Measurements from ENCODE around the gene PLA2G4A. TPM values are rescaled to one million over a fixed set of nuclear protein-coding genes. Genes with fewer than 3 reads are reported as not detected.

The PLA2G4A gene
- total and polyA plus RNA-seq, 2 experiments from 2014 or later: 1.6 to 2.9 TPM

DNA sequence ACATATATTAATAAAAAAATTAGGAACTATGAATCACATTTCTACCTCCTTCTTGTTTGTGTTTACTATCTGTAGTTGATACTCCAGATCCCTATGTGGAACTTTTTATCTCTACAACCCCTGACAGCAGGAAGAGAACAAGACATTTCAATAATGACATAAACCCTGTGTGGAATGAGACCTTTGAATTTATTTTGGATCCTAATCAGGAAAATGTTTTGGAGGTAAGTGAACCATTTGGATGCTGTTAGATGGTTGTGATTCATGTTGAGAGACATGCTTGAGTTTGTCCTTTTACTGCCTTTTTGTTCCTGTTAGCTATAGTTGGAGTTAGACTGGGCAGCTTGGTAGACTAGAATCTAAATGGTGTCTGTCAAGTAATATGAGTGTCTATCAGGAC is 64.2 kb downstream of the PLA2G4A start:
- Histone ChIP-seq H3K79me2 (ENCODE audit: insufficient read depth) (no peaks in the 10 kb centered on the region), H3K9me2 (ENCODE audit: insufficient read depth) (no peaks in the 10 kb centered on the region), H3K27me3 (replicated peaks; ENCODE audit: insufficient read depth) (no peaks in the 10 kb centered on the region), H3K9me3 (ENCODE audit: low read depth) (no peaks in the 10 kb centered on the region), H2AFZ (no peak overlapping the region), H3F3A (ENCODE audit: insufficient read depth) (peaks cover 23% of the 10 kb centered on the region), H4K20me1 (ENCODE audit: insufficient read depth) (no peaks in the 10 kb centered on the region), H3K4me2 (ENCODE audit: unreplicated experiment) (peak overlapping the region; percentile 5), H3K27ac (no peak overlapping the region), H3K9ac (no peak overlapping the region), H3K36me3 (ENCODE audit: low read depth) (no peaks in the 10 kb centered on the region), H3K4me3 (no peak overlapping the region), H3K4me1 (ENCODE audit: insufficient read depth) (peaks cover 27% of the 10 kb centered on the region)
- DNase-seq: no peak
- TF ChIP-seq EZH2phosphoT487 (IDR thresholded peaks at IDR 0.05; ENCODE audit: insufficient read depth, low read depth) (no peak), EZH2 (IDR thresholded peaks at IDR 0.05; ENCODE audit: insufficient read depth, poor library complexity, severe bottlenecking) (no peak)
- in situ Hi-C loops (cut with MboI): no loop called here

- no peak for TF ChIP-seq EZH2 (IDR thresholded peaks at IDR 0.05; ENCODE audit: insufficient read depth, poor library complexity, severe bottlenecking)
- no peak overlapping the region for H3K4me2 ChIP-seq (ENCODE audit: unreplicated experiment)
- H3K4me1 ChIP-seq (ENCODE audit: insufficient read depth): peaks cover 18% of the 10 kb centered on the region
- H3K4me3 ChIP-seq: no peak overlapping the region
- H3K9ac ChIP-seq: no peak overlapping the region
- in situ Hi-C loops (cut with MboI): no loop called here
- H3K27ac ChIP-seq: no peak overlapping the region
- peaks cover 15% of the 10 kb centered on the region; the same call in 1 of the 2 replicates for H3F3A ChIP-seq (ENCODE audit: insufficient read depth)
- H3K27me3 ChIP-seq (replicated peaks; ENCODE audit: insufficient read depth): no peaks in the 10 kb centered on the region
- DNase-seq: no peak
- no peaks in the 10 kb centered on the region for H3K79me2 ChIP-seq (ENCODE audit: insufficient read depth)
- no peaks in the 10 kb centered on the region for H3K9me3 ChIP-seq (ENCODE audit: low read depth)
- H3K36me3 ChIP-seq (ENCODE audit: low read depth): no peaks in the 10 kb centered on the region
- H3K9me2 ChIP-seq (ENCODE audit: insufficient read depth): no peaks in the 10 kb centered on the region
- no peak overlapping the region for H2AFZ ChIP-seq
- no peaks in the 10 kb centered on the region for H4K20me1 ChIP-seq (ENCODE audit: insufficient read depth)
These were observed 65.7 kb downstream of the PLA2G4A start for GRCh38 chr1:186894415-186894814.

- in situ Hi-C loops (cut with MboI): no loop called here
- Histone ChIP-seq H3F3A (ENCODE audit: insufficient read depth) (peaks cover 15% of the 10 kb centered on the region; the same call in 1 of the 2 replicates), H3K9me3 (ENCODE audit: low read depth) (no peaks in the 10 kb centered on the region), H2AFZ (peak overlapping the region; percentile 52), H3K79me2 (ENCODE audit: insufficient read depth) (no peaks in the 10 kb centered on the region), H3K4me1 (ENCODE audit: insufficient read depth) (peaks cover 19% of the 10 kb centered on the region), H3K9ac (no peak overlapping the region), H3K36me3 (ENCODE audit: low read depth) (no peaks in the 10 kb centered on the region), H3K4me3 (no peak overlapping the region), H3K27me3 (replicated peaks; ENCODE audit: insufficient read depth) (no peaks in the 10 kb centered on the region), H3K4me2 (ENCODE audit: unreplicated experiment) (no peak overlapping the region), H4K20me1 (ENCODE audit: insufficient read depth) (no peaks in the 10 kb centered on the region), H3K27ac (peak overlapping the region; percentile 25; the same call in 1 of the 2 replicates), H3K9me2 (ENCODE audit: insufficient read depth) (no peaks in the 10 kb centered on the region; the same call in 1 of the 2 replicates)
- DNase-seq: peak; percentile 31
- no peak for TF ChIP-seq EZH2 (IDR thresholded peaks at IDR 0.05; ENCODE audit: insufficient read depth, poor library complexity, severe bottlenecking)
- TF ChIP-seq EZH2phosphoT487 (IDR thresholded peaks at IDR 0.05; ENCODE audit: insufficient read depth, low read depth): no peak
- WGBS, 2 experiments (ENCODE audit: low coverage in 1 of 2, low lambda C conversion rate in 2 of 2, missing lambda C conversion rate in 2 of 2): 84 to 92% methylated on average over 1 of the region's 1 CpG
These were observed 67.5 kb downstream of the PLA2G4A start for GRCh38 chr1:186896211-186896610.

DNA sequence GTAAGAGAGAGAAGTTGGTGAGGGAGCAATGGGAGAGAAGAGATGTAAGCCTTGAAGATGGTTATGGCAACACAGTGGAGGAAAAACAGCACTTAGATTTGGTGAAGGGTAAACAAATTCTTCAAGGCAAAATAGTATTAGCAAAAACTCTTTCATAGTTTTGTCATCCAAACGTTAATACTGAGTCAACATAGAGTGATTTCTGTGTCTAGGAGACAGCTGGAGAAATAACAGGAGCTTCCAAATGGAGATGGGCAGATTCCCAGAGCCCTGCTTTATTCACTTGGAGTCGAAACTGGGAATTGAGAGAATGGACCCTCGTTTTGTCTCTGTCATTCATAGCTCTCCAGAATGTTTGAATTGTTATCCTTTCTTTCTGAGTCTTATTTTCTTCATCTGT is 68.3 kb downstream of the PLA2G4A start:
- Histone ChIP-seq H3K27ac (peak overlapping the region; percentile 25; the same call in 1 of the 2 replicates), H3K4me3 (no peak overlapping the region), H3K79me2 (ENCODE audit: insufficient read depth) (no peaks in the 10 kb centered on the region), H3K9me2 (ENCODE audit: insufficient read depth) (no peaks in the 10 kb centered on the region; the same call in 1 of the 2 replicates), H3F3A (ENCODE audit: insufficient read depth) (peaks cover 15% of the 10 kb centered on the region; the same call in 1 of the 2 replicates), H4K20me1 (ENCODE audit: insufficient read depth) (no peaks in the 10 kb centered on the region), H3K9ac (no peak overlapping the region), H3K4me1 (ENCODE audit: insufficient read depth) (peaks cover 27% of the 10 kb centered on the region), H3K9me3 (ENCODE audit: low read depth) (no peaks in the 10 kb centered on the region), H3K27me3 (replicated peaks; ENCODE audit: insufficient read depth) (no peaks in the 10 kb centered on the region), H3K4me2 (ENCODE audit: unreplicated experiment) (no peak overlapping the region), H3K36me3 (ENCODE audit: low read depth) (no peaks in the 10 kb centered on the region), H2AFZ (peak overlapping the region; percentile 52)
- DNase-seq: peak; percentile 21
- TF ChIP-seq EZH2phosphoT487 (IDR thresholded peaks at IDR 0.05; ENCODE audit: insufficient read depth, low read depth): no peak
- no peak for TF ChIP-seq EZH2 (IDR thresholded peaks at IDR 0.05; ENCODE audit: insufficient read depth, poor library complexity, severe bottlenecking)
- 11 to 15% methylated on average over 3 of the region's 3 CpGs for WGBS, 2 experiments (ENCODE audit: low coverage in 1 of 2, low lambda C conversion rate in 2 of 2, missing lambda C conversion rate in 2 of 2)
- in situ Hi-C loops (cut with MboI): no loop called here

DNA sequence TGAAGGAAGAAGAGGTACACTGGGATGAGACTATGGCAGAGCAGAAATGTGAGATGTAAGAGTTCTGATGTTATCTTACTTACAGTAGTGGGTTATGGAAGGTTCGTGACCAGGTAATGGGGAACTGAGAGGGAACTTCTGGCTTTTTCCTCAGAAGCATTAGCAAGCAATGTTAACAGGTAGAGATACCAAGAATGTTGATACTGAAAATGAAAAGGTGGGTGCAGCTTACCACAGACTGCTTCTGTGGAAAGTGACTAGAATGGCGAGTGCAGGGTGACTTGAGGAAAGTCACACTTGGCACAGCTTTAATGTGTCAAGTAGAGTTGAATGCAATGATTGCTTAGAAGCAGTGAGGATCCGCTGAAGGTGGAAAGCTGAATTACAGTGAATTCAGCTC is 70.8 kb downstream of the PLA2G4A start:
- H3K27me3 ChIP-seq (replicated peaks; ENCODE audit: insufficient read depth): no peaks in the 10 kb centered on the region
- TF ChIP-seq EZH2 (IDR thresholded peaks at IDR 0.05; ENCODE audit: insufficient read depth, poor library complexity, severe bottlenecking) (no peak), EZH2phosphoT487 (IDR thresholded peaks at IDR 0.05; ENCODE audit: insufficient read depth, low read depth) (no peak)
- 71 to 78% methylated on average over 3 of the region's 3 CpGs for WGBS, 2 experiments (ENCODE audit: low coverage in 1 of 2, low lambda C conversion rate in 2 of 2, missing lambda C conversion rate in 2 of 2)

More for the DNA sequence above, 70.8 kb downstream of the PLA2G4A start:
- H3K27ac ChIP-seq: no peak overlapping the region
- in situ Hi-C loops (cut with MboI): no loop called here
- no peak overlapping the region for H3K4me3 ChIP-seq
- no peaks in the 10 kb centered on the region for H3K9me3 ChIP-seq (ENCODE audit: low read depth)
- no peak for DNase-seq
- no peaks in the 10 kb centered on the region; the same call in 1 of the 2 replicates for H3K9me2 ChIP-seq (ENCODE audit: insufficient read depth)
- no peaks in the 10 kb centered on the region for H3K79me2 ChIP-seq (ENCODE audit: insufficient read depth)
- H2AFZ ChIP-seq: no peak overlapping the region
- H3K9ac ChIP-seq: no peak overlapping the region
- H3K4me1 ChIP-seq (ENCODE audit: insufficient read depth): peaks cover 24% of the 10 kb centered on the region
- H3K36me3 ChIP-seq (ENCODE audit: low read depth): no peaks in the 10 kb centered on the region
- H4K20me1 ChIP-seq (ENCODE audit: insufficient read depth): no peaks in the 10 kb centered on the region
- peaks cover 10% of the 10 kb centered on the region; the same call in 1 of the 2 replicates for H3F3A ChIP-seq (ENCODE audit: insufficient read depth)
- no peak overlapping the region for H3K4me2 ChIP-seq (ENCODE audit: unreplicated experiment)
